NCI-H2227 treated with DMSO at 0.1 percent for 48 hours (cell line): ENCODE results near the gene LYZL1.
"Not testable (repeated sequence)": the region's sequence is repeated elsewhere in the genome, so short reads cannot be mapped to it uniquely, and the experiment has no call there.

Experiments
- DNase-seq: peaks from one replicate; lab custom pipeline; 2025; lab: John Stamatoyannopoulos, UW

LYZL1 gene

GRCh38 chr10:29288906-29289305 lies at the start of gene LYZL1:
LYZL1 (plus strand) TSS chr10:29289070; CDS start chr10:29291868, 2,798 bp downstream.
- not testable (repeated sequence) for DNase-seq

GRCh38 chr10:29239569-29240472 lies 49.0 kb upstream of the LYZL1 start:
- no peak for DNase-seq

- no peak for DNase-seq
Observed at GRCh38 chr10:29240986-29241660, 47.7 kb upstream of the LYZL1 start.

GRCh38 chr10:29241925-29242324 lies 46.9 kb upstream of the LYZL1 start:
- no peak for DNase-seq

- DNase-seq: no peak
Observed at GRCh38 chr10:29243066-29243465, 45.8 kb upstream of the LYZL1 start.

- DNase-seq: no peak
Observed at GRCh38 chr10:29243750-29244149, 45.1 kb upstream of the LYZL1 start.

GRCh38 chr10:29244978-29245377 lies 43.9 kb upstream of the LYZL1 start:
- no peak for DNase-seq

GRCh38 chr10:29245476-29245875 lies 43.4 kb upstream of the LYZL1 start:
- DNase-seq: no peak

GRCh38 chr10:29246449-29246848 lies 42.4 kb upstream of the LYZL1 start:
- no peak for DNase-seq

- DNase-seq: no peak
Observed at GRCh38 chr10:29248158-29248557, 40.7 kb upstream of the LYZL1 start.

- DNase-seq: no peak
Observed at GRCh38 chr10:29249018-29249417, 39.9 kb upstream of the LYZL1 start.

- no peak for DNase-seq
Observed at GRCh38 chr10:29250066-29250465, 38.8 kb upstream of the LYZL1 start.

- no peak for DNase-seq
Observed at GRCh38 chr10:29252811-29253689, 35.8 kb upstream of the LYZL1 start.

- peak; percentile 36 for DNase-seq
Observed at GRCh38 chr10:29253690-29254029, 35.2 kb upstream of the LYZL1 start.

- no peak for DNase-seq
Observed at GRCh38 chr10:29254123-29255046, 34.5 kb upstream of the LYZL1 start.

GRCh38 chr10:29255104-29255503 lies 33.8 kb upstream of the LYZL1 start:
- no peak for DNase-seq

GRCh38 chr10:29256019-29256418 lies 32.9 kb upstream of the LYZL1 start:
- DNase-seq: no peak

- DNase-seq: no peak
Observed at GRCh38 chr10:29256586-29256985, 32.3 kb upstream of the LYZL1 start.

- DNase-seq: no peak
Observed at GRCh38 chr10:29257106-29257783, 31.6 kb upstream of the LYZL1 start.

GRCh38 chr10:29257784-29258135 lies 31.1 kb upstream of the LYZL1 start:
- DNase-seq: no peak

- DNase-seq: no peak
Observed at GRCh38 chr10:29259498-29259897, 29.4 kb upstream of the LYZL1 start.
